GM13977 (cell line): ENCODE data around the gene GARS1.

Experiments
- DNase-seq: peaks from one replicate; pipeline ENCODE4 v3.0.0; 2012; ENCODE audit warnings: low spot score
- CTCF ChIP-seq: IDR thresholded peaks from 2 replicates; pipeline ENCODE4 v1.5.1; 2012; ENCODE audit warnings: mild to moderate bottlenecking, control low read depth; ENCODE audit not compliant: insufficient read depth; ENCODE audit errors: extremely low read depth, missing control alignments
- in situ Hi-C: fragments of 300-500 bp; cut with MboI; formaldehyde crosslinking; loops from one replicate; pipeline ENCODE4 v1.12.0; 2022; ENCODE audit warnings: low sequenced_read_pairs, low pct_unique_long_range_greater_than_20kb, mixed read lengths, inconsistent platforms; ENCODE audit not compliant: unreplicated experiment

Gene GARS1

GRCh38 chr7:30663414-30663813, 68.7 kb downstream of the GARS1 start:
- in situ Hi-C loops, result no loop called here
- TF ChIP-seq CTCF, result no peak

GRCh38 chr7:30664184-30664885, 69.7 kb downstream of the GARS1 start:
- in situ Hi-C loops, result no loop called here
- DNase-seq, result no peak
- no peak for TF ChIP-seq CTCF

More at GRCh38 chr7:30663414-30663813, 68.7 kb downstream of the GARS1 start:
- no peak for DNase-seq

DNA sequence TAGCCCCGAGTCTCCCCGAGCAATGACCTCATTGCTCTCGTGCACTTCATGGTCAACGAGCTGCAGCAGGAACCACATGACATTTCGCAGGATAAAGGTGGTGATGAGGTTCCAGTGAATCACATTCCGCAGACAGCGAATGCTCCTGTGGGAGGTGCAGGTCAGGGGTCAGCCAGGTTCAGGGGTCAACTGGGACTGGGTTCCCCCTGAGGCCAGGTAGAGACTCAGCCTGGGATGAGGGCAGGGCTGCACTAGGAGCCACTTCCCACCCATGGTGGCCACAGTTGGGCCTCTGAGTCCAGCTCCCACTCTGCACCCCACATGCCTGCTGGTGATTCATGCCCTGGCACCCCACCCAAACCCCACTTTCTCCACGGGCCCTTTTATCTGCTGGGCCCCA, 70.4 kb downstream of the GARS1 start:
- DNase-seq, result no peak
- TF ChIP-seq CTCF, result no peak
- in situ Hi-C loops, result no loop called here

DNA sequence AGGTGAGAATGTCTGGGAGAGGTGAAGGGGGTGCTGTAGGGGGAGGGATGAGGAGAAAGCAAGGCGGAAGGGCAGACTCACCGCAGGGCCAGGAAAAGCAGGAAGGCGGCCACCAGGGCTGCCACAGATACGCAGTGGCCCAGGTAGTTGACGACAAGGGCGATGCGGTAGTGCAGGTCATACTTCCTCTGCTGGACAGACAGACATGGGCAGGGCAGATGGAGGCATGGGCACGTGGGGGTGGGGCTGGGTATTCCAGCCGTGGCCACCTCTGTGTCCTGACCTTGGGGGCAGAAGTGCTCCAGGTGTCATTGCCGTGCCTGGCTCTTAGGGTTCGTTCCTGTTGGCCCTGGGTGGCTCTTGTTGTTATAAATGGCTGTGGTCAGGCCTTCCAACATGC, 70.8 kb downstream of the GARS1 start:
- TF ChIP-seq CTCF, result no peak
- in situ Hi-C loops, result no loop called here
- no peak for DNase-seq

DNA sequence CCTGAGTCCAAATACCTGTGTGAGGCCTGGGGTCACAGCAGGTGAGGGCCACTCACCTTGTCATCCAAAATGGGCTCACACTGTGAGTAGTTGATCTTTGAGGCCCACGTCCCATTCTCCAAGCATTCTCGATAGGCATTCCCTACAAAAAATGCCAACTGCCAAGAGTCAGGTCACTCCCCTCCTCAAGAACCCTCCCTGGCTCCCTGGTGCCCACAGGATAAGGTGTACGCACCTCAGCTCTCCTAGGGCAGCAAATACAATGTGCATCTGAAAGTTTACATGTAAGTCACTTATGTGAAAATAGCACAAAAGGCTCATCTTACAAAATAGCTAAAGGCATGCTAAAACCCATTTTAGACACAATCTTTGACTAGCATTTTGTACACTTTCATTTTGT, 72.5 kb downstream of the GARS1 start:
- TF ChIP-seq CTCF, result no peak
- in situ Hi-C loops, result no loop called here

GRCh38 chr7:30668102-30668501, 73.4 kb downstream of the GARS1 start:
- in situ Hi-C loops, result no loop called here
- no peak for TF ChIP-seq CTCF
- no peak for DNase-seq

More for the DNA sequence above, 72.5 kb downstream of the GARS1 start:
- DNase-seq, result no peak
